ENCODE measurements around the gene PDLIM1.

PDLIM1 gene

GRCh38 chr10:95287281-95287680, 3.5 kb downstream of the PDLIM1 start:
- DNase-seq: no peak

GRCh38 chr10:95286707-95287106, 4.1 kb downstream of the PDLIM1 start:
- no peak for DNase-seq

GRCh38 chr10:95285556-95285955, 5.2 kb downstream of the PDLIM1 start:
- no peak for DNase-seq

- DNase-seq: no peak
Observed at GRCh38 chr10:95284807-95285206, 6.0 kb downstream of the PDLIM1 start.

GRCh38 chr10:95282107-95282506, 8.7 kb downstream of the PDLIM1 start:
- no peak for DNase-seq

- no peak for DNase-seq
Observed at GRCh38 chr10:95281206-95281605, 9.6 kb downstream of the PDLIM1 start.

GRCh38 chr10:95280637-95281036, 10.2 kb downstream of the PDLIM1 start:
- DNase-seq: no peak

GRCh38 chr10:95279042-95279820, 11.6 kb downstream of the PDLIM1 start:
- DNase-seq: no peak

- no peak for DNase-seq
Observed at GRCh38 chr10:95278061-95278988, 12.5 kb downstream of the PDLIM1 start.

GRCh38 chr10:95277614-95278013, 13.2 kb downstream of the PDLIM1 start:
- DNase-seq: no peak

- DNase-seq: no peak
Observed at GRCh38 chr10:95277201-95277570, 13.6 kb downstream of the PDLIM1 start.

GRCh38 chr10:95276367-95277200, 14.2 kb downstream of the PDLIM1 start:
- DNase-seq: no peak

- no peak for DNase-seq
Observed at GRCh38 chr10:95275726-95276366, 15.0 kb downstream of the PDLIM1 start.

- DNase-seq: no peak
Observed at GRCh38 chr10:95273393-95274312, 17.1 kb downstream of the PDLIM1 start.

- no peak for DNase-seq
Observed at GRCh38 chr10:95268438-95268837, 22.4 kb downstream of the PDLIM1 start.

- DNase-seq: no peak
Observed at GRCh38 chr10:95267251-95267650, 23.6 kb downstream of the PDLIM1 start.

- no peak for DNase-seq
Observed at GRCh38 chr10:95266674-95267095, 24.1 kb downstream of the PDLIM1 start.

GRCh38 chr10:95265572-95265971, 25.2 kb downstream of the PDLIM1 start:
- DNase-seq: no peak

GRCh38 chr10:95264227-95265051, 26.4 kb downstream of the PDLIM1 start:
- DNase-seq: no peak

GRCh38 chr10:95263864-95264226, 27.0 kb downstream of the PDLIM1 start:
- DNase-seq: no peak
